SIG-M5 treated with dmso at 0.1 percent for 504 hours (cell line): Measurements from ENCODE around the gene VAMP2.

Experiments used
- DNase-seq: peaks from one replicate; lab custom pipeline; 2025; ENCODE audit not compliant: unreplicated experiment; lab: John Stamatoyannopoulos, UW

The VAMP2 gene

GRCh38 chr17:8123695-8124349 lies 38.9 kb downstream of the VAMP2 start, which contains the start of gene HES7:
Gene HES7 (minus strand): TSS chr17:8124106. CDS start chr17:8124084, 22 bp downstream.
- no peak for DNase-seq

DNA sequence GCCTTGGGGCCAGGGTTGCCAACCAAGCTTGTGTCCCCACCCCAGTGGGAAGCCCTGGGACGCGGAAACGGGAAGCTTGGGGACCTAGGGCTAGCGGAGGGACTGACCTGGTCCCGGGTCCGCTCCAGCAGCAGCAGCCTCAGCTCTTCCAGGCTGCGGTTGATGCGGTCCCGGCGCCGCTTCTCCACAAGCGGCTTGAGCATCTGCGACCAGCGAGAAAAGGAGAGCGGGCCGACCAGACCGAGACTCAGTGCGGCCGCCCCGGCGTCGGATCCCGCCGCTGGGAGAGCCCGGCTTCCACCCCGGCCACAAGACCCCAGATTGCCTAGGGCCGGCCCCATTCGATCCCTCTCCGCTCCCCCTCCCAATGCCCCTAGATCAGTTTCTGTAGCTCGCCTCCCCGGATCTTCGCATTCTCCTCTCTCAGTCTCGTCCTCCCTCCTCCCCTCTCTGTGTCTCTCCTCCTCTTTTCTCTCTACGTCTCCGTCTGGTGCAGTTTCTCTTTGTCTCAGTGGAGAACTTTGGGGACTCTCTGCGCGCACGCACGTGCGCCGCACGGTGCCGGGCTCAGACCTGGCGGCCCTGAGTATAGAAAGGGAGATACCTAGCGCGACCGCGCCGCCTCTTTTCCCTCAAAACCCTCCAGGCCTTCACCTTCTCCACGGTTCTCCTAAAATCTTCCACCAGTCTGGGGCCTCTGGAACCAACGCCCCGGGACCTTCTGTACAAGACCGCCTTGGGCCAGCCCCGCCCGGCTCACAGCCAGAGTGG lies 39.6 kb downstream of the VAMP2 start:
- no peak for DNase-seq

DNA sequence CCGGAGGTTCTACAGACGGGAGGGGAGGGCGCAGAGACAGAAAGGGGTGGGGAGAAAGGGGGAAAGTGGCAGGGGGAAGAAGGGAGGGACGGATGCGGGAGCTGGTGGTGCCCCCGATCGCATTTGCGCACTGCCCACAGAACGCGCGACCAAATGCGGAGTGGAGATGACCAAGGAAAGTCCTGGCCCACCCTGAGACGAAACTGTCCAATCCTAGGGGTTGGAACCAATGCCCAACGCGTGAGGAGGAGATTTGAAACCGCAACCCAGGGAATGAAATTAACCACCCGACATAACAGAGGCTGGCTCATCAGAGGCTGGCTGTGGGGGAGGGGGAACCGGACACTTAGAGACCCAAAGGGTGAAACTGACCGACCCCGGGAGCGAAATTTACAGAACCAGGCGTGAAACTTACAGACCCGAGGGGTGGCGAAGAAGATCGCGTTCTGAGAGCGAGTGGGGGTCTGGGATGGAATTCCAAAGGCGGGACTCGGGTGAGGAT lies 40.3 kb downstream of the VAMP2 start:
- no peak for DNase-seq

DNA sequence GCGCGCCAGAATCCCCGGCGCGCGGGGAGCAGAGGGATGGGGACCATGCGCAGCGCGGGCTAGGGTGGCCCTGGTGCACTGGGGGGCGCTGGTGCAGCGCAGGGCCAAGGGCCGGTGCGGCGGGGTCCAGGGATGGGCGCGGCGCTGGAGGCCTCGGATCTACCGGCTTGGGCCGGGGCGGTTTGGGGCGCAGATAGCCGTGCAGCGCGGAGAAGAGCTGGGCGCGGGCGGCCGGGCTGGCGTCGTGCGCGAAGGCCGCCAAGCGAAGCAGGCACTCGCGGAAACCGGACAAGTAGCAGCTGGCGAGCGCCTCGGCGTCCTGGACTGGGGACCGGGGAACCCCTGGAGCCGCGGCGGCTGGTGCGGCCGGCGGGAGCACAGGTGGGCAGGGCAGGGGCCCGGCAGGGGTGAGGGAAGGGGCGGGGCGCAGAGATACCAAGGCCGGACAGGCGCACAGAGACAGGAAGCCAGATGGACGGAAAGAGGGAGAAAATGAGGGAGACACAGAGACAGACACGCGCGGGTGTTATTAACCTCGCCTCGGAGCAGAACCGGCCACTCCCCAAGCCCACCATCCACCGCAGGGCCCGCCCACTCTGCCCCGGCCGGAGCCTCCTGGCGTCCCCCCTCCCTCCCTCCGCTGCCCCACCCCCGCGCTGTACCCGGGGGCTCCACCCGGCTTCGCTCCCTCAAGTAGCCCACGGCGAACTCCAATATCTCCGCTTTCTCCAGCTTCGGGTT lies 40.9 kb downstream of the VAMP2 start:
- DNase-seq: peak; percentile 44

- no peak for DNase-seq
These were observed 41.4 kb downstream of the VAMP2 start for GRCh38 chr17:8121407-8121680.

- peak; percentile 78 for DNase-seq
These were observed 42.0 kb downstream of the VAMP2 start for GRCh38 chr17:8120520-8121406.

GRCh38 chr17:8119581-8120519 lies 42.9 kb downstream of the VAMP2 start:
- DNase-seq: peak; percentile 89

- DNase-seq: peak; percentile 77
These were observed 43.8 kb downstream of the VAMP2 start for GRCh38 chr17:8118769-8119580.

DNA sequence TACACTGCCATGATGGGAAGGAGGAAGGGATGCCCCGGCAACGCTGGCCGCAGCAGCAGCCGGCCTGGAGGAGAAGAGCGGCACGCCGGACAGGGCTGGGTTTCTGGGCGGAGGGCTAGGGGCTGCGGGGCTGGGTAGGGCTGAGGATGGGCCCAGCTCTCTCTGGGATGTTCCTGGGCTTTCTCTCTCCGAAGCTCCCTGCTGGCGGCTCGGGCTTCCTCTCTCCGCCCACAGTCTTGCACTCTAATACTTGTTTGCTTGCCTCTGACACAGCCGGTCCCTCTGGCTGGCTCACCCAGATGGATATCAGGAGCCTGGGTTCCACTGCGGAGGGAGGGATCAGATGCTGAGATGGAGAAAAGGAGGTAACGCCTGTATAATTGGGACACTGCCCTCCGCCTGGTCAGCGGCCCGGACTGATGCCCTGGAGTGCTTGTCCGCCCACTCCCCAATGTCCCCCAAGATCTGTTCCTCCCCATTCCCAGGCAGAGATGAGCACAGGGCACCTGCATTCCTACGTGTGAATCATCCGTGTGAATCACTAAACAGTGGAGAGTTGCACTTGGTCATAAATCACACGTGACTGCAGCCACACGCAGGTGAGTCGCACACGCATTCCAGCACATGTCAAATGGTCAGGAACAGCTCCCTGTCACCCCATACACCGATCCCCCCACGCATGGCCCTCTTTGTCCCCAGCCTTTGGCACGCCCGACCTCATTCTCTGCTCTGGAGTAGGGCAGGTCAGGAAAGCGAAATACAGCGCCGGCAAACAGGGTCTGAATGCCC lies 44.6 kb downstream of the VAMP2 start, which contains the start of gene ALOXE3:
Gene ALOXE3, minus strand, starts transcription at position 535 of the 789 bp plus-strand sequence. Its CDS starts 524 bp downstream, at position 11.
- DNase-seq: peak; percentile 56

DNA sequence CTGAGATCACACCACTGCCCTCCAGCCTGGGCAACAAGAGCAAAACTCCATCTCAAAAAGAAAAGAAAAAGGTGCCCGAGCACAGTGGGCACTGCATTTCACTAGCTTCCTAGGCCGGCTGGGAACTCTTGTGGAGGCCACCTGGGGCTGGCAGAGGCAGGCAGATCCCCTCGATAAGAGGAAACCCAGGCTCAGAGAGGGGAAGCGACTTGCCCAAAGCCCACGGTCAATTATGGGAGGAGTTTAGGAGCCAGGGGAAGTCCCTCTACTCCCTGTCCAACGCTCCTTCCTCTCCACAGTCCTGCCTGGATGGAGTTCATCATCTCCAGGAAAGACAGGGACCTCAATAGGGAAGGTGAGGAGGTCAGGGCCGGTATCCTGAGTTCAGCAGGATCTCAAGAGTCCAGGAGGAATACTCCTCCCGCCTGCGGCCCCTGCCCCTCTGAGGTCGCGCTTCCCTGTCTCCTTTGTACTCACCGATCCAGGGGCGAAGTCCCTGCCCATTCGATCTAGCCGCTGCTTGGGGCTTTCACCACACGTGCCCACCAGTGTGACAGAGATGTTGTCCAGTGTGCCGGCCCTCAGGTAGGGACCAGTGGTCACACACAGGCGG lies 45.3 kb downstream of the VAMP2 start:
- DNase-seq: no peak

DNA sequence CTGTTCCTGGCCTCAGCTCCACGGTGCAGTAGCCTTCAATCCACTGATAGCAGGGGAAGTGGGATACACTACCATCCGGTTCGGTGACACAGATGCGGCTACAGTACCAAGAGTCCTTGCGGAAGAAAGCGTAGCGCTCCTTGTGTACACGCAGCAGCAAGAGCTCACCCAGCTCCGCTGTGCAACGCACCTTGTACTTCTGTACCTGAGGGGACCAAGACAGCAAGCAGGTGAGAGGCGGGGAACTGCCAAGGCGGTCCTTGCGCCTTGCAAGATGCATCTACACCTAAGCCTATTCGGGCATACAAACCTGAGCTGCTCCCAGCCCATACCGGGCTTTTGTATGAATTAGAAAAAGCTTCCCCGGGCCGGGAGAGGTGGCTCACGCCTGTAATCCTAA lies 46.0 kb downstream of the VAMP2 start:
- no peak for DNase-seq

DNA sequence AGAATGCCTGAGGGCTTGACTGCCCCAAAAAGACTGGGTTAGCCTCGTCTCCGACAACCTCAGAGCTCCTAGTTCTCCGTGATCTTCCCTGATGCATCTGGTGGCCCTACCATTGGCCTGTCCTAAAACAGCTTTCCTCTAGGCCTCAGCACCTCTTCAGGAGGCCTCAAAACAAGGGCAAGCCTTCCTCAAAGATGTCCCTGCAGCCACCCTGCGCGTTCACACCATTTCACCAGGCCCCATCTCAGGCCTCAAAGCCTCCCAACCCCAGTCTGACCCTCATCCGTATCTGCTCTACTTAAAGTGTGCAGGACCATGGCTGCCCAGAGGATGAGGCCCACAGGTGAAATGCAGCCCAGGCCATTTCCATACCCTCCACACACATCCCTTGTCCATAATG lies 51.8 kb downstream of the VAMP2 start:
- DNase-seq: no peak

- no peak for DNase-seq
These were observed 52.3 kb downstream of the VAMP2 start for GRCh38 chr17:8110456-8110804.

- no peak for DNase-seq
These were observed 52.9 kb downstream of the VAMP2 start for GRCh38 chr17:8109661-8110455.
